Heart left ventricle (tissue), 13 donors: ENCODE measurements around the gene RPS6KA2.

Experiments used
- POLR2A ChIP-seq, 2 donors: fragments of 450-650 bp; IDR thresholded peaks; one replicate each; pipeline ENCODE4 v1.6.1; 2017; ENCODE audit warnings: antibody characterized with exemption in 2 of 2, mild to moderate bottlenecking in 2 of 2, moderate library complexity in 2 of 2
- TF ChIP-seq, protein P1 (sequence below), 12 donors: fragments of 200-600 bp; sonication (generic) in 4 of 12; IDR thresholded peaks; one replicate each; pipeline versions ENCODE4 v1.5.0 to v1.8.0; 2018 to 2022; ENCODE audit warnings: antibody characterized with exemption in 12 of 12, mild to moderate bottlenecking in 5 of 12
- donor health status: ischemic (EF 13 %, LVEDD 7.1; RV severe dilation, severe dysfunction).
- donor health status: DM: no; HTN: yes; CAD: no.
- donor health status: DM: no; HTN: no; CAD: no.
- donor health status: ischemic (EF 25% LVEDD 6.9; RV normal size, moderate dysfunction).
- donor health status: ischemic (EF 25% LVEDD 5.7; RV mildly dilated, moderate dysfunction).
- donor health status: ischemic (EF 35%, LVEDD 5.7; RV mildly dilated, moderate dysfunction).
- donor health status: nonischemic (EF 11% LVEDD 7.7; RV severe dilation, severe dysfunction).
- donor health status: DM: yes; HTN: yes; CAD: no.
- donor health status: PGD.
- donor health status: ischemic (EF 29% LVEDD 5.4; RV normal size, mild dysfunction).
- donor health status: nonischemic (EF 23%, LVEDD 6.1; RV moderate dilation, normal function).

DNA sequence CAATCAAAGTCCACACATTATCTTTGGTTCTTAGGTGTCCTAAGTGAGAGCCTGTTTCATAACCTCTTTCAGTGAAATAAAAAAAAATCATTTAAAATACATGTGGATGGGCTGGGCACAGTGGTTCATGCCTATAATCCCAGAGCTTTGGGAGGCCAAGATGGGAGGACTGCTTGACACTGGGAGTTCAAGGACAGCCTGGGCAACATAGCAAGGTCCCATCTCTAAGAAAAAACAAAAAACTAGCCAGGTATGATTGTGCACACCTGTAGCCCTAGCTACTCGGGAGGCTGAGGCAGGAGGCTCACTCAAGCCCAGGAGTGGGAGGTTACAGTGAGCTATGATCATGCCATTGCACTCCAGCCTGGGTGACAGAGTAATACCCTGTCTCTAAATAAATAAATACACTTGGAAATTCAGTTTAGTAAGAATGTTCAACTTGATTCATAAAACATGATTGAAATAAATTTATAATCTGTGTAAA, 247.9 kb downstream of the RPS6KA2 start:
- TF ChIP-seq, protein P1, sequence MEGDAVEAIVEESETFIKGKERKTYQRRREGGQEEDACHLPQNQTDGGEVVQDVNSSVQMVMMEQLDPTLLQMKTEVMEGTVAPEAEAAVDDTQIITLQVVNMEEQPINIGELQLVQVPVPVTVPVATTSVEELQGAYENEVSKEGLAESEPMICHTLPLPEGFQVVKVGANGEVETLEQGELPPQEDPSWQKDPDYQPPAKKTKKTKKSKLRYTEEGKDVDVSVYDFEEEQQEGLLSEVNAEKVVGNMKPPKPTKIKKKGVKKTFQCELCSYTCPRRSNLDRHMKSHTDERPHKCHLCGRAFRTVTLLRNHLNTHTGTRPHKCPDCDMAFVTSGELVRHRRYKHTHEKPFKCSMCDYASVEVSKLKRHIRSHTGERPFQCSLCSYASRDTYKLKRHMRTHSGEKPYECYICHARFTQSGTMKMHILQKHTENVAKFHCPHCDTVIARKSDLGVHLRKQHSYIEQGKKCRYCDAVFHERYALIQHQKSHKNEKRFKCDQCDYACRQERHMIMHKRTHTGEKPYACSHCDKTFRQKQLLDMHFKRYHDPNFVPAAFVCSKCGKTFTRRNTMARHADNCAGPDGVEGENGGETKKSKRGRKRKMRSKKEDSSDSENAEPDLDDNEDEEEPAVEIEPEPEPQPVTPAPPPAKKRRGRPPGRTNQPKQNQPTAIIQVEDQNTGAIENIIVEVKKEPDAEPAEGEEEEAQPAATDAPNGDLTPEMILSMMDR (IDR thresholded peaks at IDR 0.05), result no peak
- TF ChIP-seq POLR2A (IDR thresholded peaks at IDR 0.05), result no peak
